MM.1S (cell line): ENCODE data around the gene DENND1C.

ENCODE experiments used
- DNase-seq: peaks from one replicate; pipeline ENCODE4 v3.0.0-alpha.2; 2015
- H2AFZ ChIP-seq: fragments of 300-600 bp; sonication (generic); 2 replicates; pipeline ENCODE4 v1.6.0; 2016; ENCODE audit warnings: antibody characterized with exemption, low read length
- H3F3A ChIP-seq: fragments of 300-600 bp; sonication (generic); 2 replicates; pipeline ENCODE4 v1.6.1; 2016; ENCODE audit warnings: mild to moderate bottlenecking, antibody characterized with exemption, low read length, moderate library complexity, mixed read lengths; ENCODE audit not compliant: insufficient read depth
- H3K27ac ChIP-seq: fragments of 300-600 bp; sonication (generic); 2 replicates; pipeline ENCODE4 v1.5.1; 2016; ENCODE audit warnings: mild to moderate bottlenecking, low read length
- H3K27me3 ChIP-seq: fragments of 300-600 bp; sonication (generic); replicated peaks from 2 replicates; pipeline ENCODE4 v1.6.0; 2016; ENCODE audit warnings: low read length; ENCODE audit not compliant: insufficient read depth
- H3K36me3 ChIP-seq: fragments of 300-600 bp; sonication (generic); replicated peaks from 2 replicates; pipeline ENCODE4 v1.6.1; 2016; ENCODE audit warnings: mild to moderate bottlenecking, low read length, mixed read lengths; ENCODE audit not compliant: insufficient read depth
- H3K4me1 ChIP-seq: fragments of 300-600 bp; sonication (generic); 2 replicates; pipeline ENCODE4 v1.6.1; 2016; ENCODE audit warnings: low read length, mixed read lengths
- H3K4me2 ChIP-seq: fragments of 300-600 bp; sonication (generic); 2 replicates; pipeline ENCODE4 v1.6.0; 2016; ENCODE audit warnings: low read depth, low read length
- H3K4me3 ChIP-seq: fragments of 300-600 bp; sonication (generic); 2 replicates; pipeline ENCODE4 v1.5.1; 2016; ENCODE audit warnings: low read length, mixed read lengths
- H3K79me2 ChIP-seq: fragments of 300-600 bp; sonication (generic); 2 replicates; pipeline ENCODE4 v1.6.1; 2016; ENCODE audit warnings: mixed run types, low read length, mixed read lengths
- H3K9ac ChIP-seq: fragments of 300-600 bp; sonication (generic); 2 replicates; pipeline ENCODE4 v1.6.1; 2016; ENCODE audit warnings: low read length, mixed read lengths
- H3K9me2 ChIP-seq: fragments of 300-600 bp; sonication (generic); replicated peaks from 2 replicates; pipeline ENCODE4 v1.6.1; 2016; ENCODE audit warnings: mild to moderate bottlenecking, low read length, mixed read lengths; ENCODE audit not compliant: insufficient read depth
- H3K9me3 ChIP-seq: fragments of 300-600 bp; sonication (generic); replicated peaks from 2 replicates; pipeline ENCODE4 v1.6.1; 2016; ENCODE audit warnings: mild to moderate bottlenecking, low read length, mixed read lengths; ENCODE audit not compliant: insufficient read depth
- H4K20me1 ChIP-seq: fragments of 300-600 bp; sonication (generic); 2 replicates; pipeline ENCODE4 v1.6.1; 2016; ENCODE audit warnings: mild to moderate bottlenecking, low read length, moderate library complexity, mixed read lengths; ENCODE audit not compliant: insufficient read depth
- CTCF ChIP-seq: fragments of 300-600 bp; sonication (generic); IDR thresholded peaks from 2 replicates; pipeline ENCODE4 v1.5.1; 2016; ENCODE audit warnings: antibody characterized with exemption, low read length, mixed read lengths
- EZH2 ChIP-seq: fragments of 300-600 bp; sonication (generic); optimal IDR thresholded peaks from 2 replicates; pipeline ENCODE3; 2017; ENCODE audit warnings: low read depth, mild to moderate bottlenecking, antibody characterized with exemption, low read length, mixed read lengths
- EZH2phosphoT487 ChIP-seq: fragments of 300-600 bp; sonication (generic); IDR thresholded peaks from 2 replicates; pipeline ENCODE4 v1.6.1; 2018; ENCODE audit warnings: antibody characterized with exemption, low read length

Gene DENND1C

DNA sequence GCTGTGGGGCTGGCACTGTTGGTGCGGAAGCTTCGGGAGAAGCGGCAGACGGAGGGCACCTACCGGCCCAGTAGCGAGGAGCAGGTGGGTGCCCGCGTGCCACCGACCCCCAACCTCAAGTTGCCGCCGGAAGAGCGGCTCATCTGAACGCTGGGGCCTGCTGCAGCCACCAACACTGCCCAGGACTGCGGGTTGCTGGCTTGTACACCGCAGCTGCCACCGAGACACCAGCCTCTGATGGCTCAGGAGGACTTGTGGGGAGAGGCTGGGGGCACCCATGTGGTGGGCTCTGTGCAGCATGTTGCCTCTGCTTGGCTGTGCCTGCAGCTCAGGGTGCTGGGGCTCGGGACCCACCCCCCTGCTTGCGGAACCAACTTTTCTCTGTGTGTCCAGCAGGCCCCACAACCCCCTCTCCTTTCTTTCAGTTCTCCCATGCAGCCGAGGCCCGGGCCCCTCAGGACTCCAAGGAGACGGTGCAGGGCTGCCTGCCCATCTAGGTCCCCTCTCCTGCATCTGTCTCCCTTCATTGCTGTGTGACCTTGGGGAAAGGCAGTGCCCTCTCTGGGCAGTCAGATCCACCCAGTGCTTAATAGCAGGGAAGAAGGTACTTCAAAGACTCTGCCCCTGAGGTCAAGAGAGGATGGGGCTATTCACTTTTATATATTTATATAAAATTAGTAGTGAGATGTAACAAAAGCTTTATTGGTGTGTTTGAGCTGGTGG, 14.9 kb downstream of the DENND1C start:
- H4K20me1 ChIP-seq, result no peaks in the 10 kb centered on the region
- no peak overlapping the region for H2AFZ ChIP-seq
- H3K9ac ChIP-seq, result no peak overlapping the region
- H3K27ac ChIP-seq, result no peak overlapping the region
- H3K9me2 ChIP-seq, result no peaks in the 10 kb centered on the region
- TF ChIP-seq CTCF, result no peak
- no peaks in the 10 kb centered on the region for H3K4me1 ChIP-seq
- H3K27me3 ChIP-seq, result no peaks in the 10 kb centered on the region
- no peak overlapping the region for H3K4me3 ChIP-seq
- H3K36me3 ChIP-seq, result no peaks in the 10 kb centered on the region
- peaks cover 5% of the 10 kb centered on the region; the same call in 1 of the 2 replicates for H3K79me2 ChIP-seq
- H3K4me2 ChIP-seq, result no peak overlapping the region
- 0 out of 2 replicates have a peak, but pooled peaks cover 4% of the 10 kb centered on the region for H3F3A ChIP-seq
- DNase-seq, result no peak
- no peaks in the 10 kb centered on the region for H3K9me3 ChIP-seq

GRCh38 chr19:6465663-6466062, 15.9 kb downstream of the DENND1C start:
- Histone ChIP-seq H3K27ac (no peak overlapping the region), H3K4me1 (no peaks in the 10 kb centered on the region), H3K4me3 (no peak overlapping the region), H3K4me2 (no peak overlapping the region), H2AFZ (no peak overlapping the region), H3K36me3 (no peaks in the 10 kb centered on the region), H3F3A (peaks cover 7% of the 10 kb centered on the region), H3K79me2 (peaks cover 5% of the 10 kb centered on the region; the same call in 1 of the 2 replicates), H4K20me1 (no peaks in the 10 kb centered on the region), H3K9me3 (no peaks in the 10 kb centered on the region), H3K9ac (no peak overlapping the region), H3K9me2 (no peaks in the 10 kb centered on the region), H3K27me3 (no peaks in the 10 kb centered on the region)
- no peak for TF ChIP-seq EZH2phosphoT487
- TF ChIP-seq CTCF, result no peak
- TF ChIP-seq EZH2, result no peak
- no peak for DNase-seq

GRCh38 chr19:6465006-6465405, 16.6 kb downstream of the DENND1C start:
- Histone ChIP-seq H3K79me2 (peaks cover 5% of the 10 kb centered on the region; the same call in 1 of the 2 replicates), H3K9ac (no peak overlapping the region), H3F3A (peaks cover 10% of the 10 kb centered on the region), H3K36me3 (no peaks in the 10 kb centered on the region), H3K4me2 (peak overlapping the region; percentile 71; the same call in 1 of the 2 replicates), H4K20me1 (no peaks in the 10 kb centered on the region), H3K27me3 (no peaks in the 10 kb centered on the region), H3K4me1 (no peaks in the 10 kb centered on the region), H3K4me3 (peak overlapping the region; percentile 72; the same call in 1 of the 2 replicates), H3K9me2 (no peaks in the 10 kb centered on the region), H2AFZ (no peak overlapping the region), H3K27ac (no peak overlapping the region), H3K9me3 (no peaks in the 10 kb centered on the region)
- no peak for DNase-seq
- TF ChIP-seq CTCF, result no peak
- no peak for TF ChIP-seq EZH2phosphoT487
- TF ChIP-seq EZH2, result no peak
